Neural crest cell (in vitro differentiated cells): ENCODE data around the gene SCN4B. TPM values are rescaled to one million over a fixed set of nuclear protein-coding genes. Genes with fewer than 3 reads are reported as not detected.

Experiments used
- DNase-seq: peaks from one replicate; pipeline ENCODE4 v3.0.0; 2021; ENCODE audit warnings: low read depth, mixed read lengths, low spot score
- H3K27ac Mint-ChIP-seq: one replicate; pipeline ENCODE4 v1.8.0; 2021; ENCODE audit warnings: mild to moderate bottlenecking, mixed read lengths; ENCODE audit not compliant: unreplicated experiment
- H3K27me3 Mint-ChIP-seq: 2 replicates; pipeline ENCODE4 v1.8.0; 2021; ENCODE audit warnings: low read depth, mild to moderate bottlenecking, mixed read lengths
- H3K36me3 Mint-ChIP-seq: 2 replicates; pipeline ENCODE4 v1.8.0; 2021; ENCODE audit warnings: low read depth, mild to moderate bottlenecking, mixed read lengths
- H3K4me1 Mint-ChIP-seq: 2 replicates; pipeline ENCODE4 v1.8.0; 2021; ENCODE audit warnings: mixed read lengths
- H3K4me3 Mint-ChIP-seq: one replicate; pipeline ENCODE4 v1.8.0; 2021; ENCODE audit warnings: mild to moderate bottlenecking, mixed read lengths
- H3K9me3 Mint-ChIP-seq: 2 replicates; pipeline ENCODE4 v1.8.0; 2021; ENCODE audit warnings: mixed read lengths
- CTCF ChIP-seq: fragments of 200-600 bp; sonication (generic); conservative IDR thresholded peaks from 2 replicates; pipeline ENCODE4 v1.5.0; 2021; ENCODE audit warnings: antibody characterized with exemption, mild to moderate bottlenecking
- total RNA-seq: library from RNA; stranded (reverse); gene quantifications from 2 replicates; pipeline ENCODE4 v1.2.1, GENCODE V29; 2021

The SCN4B gene
- total RNA-seq, 1 donor from 2014 or later = 2.0 TPM

GRCh38 chr11:118175031-118175992 is 22.7 kb upstream of the SCN4B start:
- Mint-ChIP-seq H3K4me1 (peaks cover 24% of the 10 kb centered on the region), H3K27me3 (peaks cover 57% of the 10 kb centered on the region), H3K27ac (no peak overlapping the region), H3K9me3 (no peaks in the 10 kb centered on the region), H3K4me3 (peak overlapping the region; percentile 85), H3K36me3 (no peaks in the 10 kb centered on the region)
- no peak for TF ChIP-seq CTCF
- DNase-seq = no peak

GRCh38 chr11:118174006-118174567 is 21.5 kb upstream of the SCN4B start:
- H3K27ac Mint-ChIP-seq = no peak overlapping the region
- H3K4me3 Mint-ChIP-seq = no peak overlapping the region
- no peak for TF ChIP-seq CTCF
- no peaks in the 10 kb centered on the region for H3K36me3 Mint-ChIP-seq
- H3K4me1 Mint-ChIP-seq = peaks cover 16% of the 10 kb centered on the region
- H3K9me3 Mint-ChIP-seq = no peaks in the 10 kb centered on the region
- DNase-seq = no peak
- peaks cover 69% of the 10 kb centered on the region for H3K27me3 Mint-ChIP-seq

- no peaks in the 10 kb centered on the region for H3K36me3 Mint-ChIP-seq
- peaks cover 81% of the 10 kb centered on the region for H3K27me3 Mint-ChIP-seq
- H3K4me1 Mint-ChIP-seq = peaks cover 16% of the 10 kb centered on the region
- DNase-seq = no peak
- H3K9me3 Mint-ChIP-seq = no peaks in the 10 kb centered on the region
- no peak for TF ChIP-seq CTCF
- H3K27ac Mint-ChIP-seq = no peak overlapping the region
- no peak overlapping the region for H3K4me3 Mint-ChIP-seq
Measured at GRCh38 chr11:118172356-118172755, 19.7 kb upstream of the SCN4B start.

- Mint-ChIP-seq H3K9me3 (no peaks in the 10 kb centered on the region), H3K4me3 (no peak overlapping the region), H3K27ac (no peak overlapping the region), H3K36me3 (no peaks in the 10 kb centered on the region), H3K4me1 (peaks cover 14% of the 10 kb centered on the region), H3K27me3 (peaks cover 85% of the 10 kb centered on the region)
- TF ChIP-seq CTCF = peak; percentile 92
- peak; percentile 85 for DNase-seq
Measured at GRCh38 chr11:118171269-118172062, 18.8 kb upstream of the SCN4B start.

- Mint-ChIP-seq H3K9me3 (no peaks in the 10 kb centered on the region), H3K27me3 (peaks cover 80% of the 10 kb centered on the region), H3K4me3 (no peak overlapping the region), H3K4me1 (peaks cover 9% of the 10 kb centered on the region), H3K36me3 (no peaks in the 10 kb centered on the region), H3K27ac (no peak overlapping the region)
- no peak for TF ChIP-seq CTCF
- no peak for DNase-seq
Measured at GRCh38 chr11:118170882-118171268, 18.3 kb upstream of the SCN4B start.
